Stimulated activated naive CD8-positive, alpha-beta T cell treated with anti-CD3 and anti-CD28 coated beads, Interleukin-15, Interleukin-2, amounts not matched to agents 100 ng/mL and 50 ng/mL, for 24 hours (primary cell): Measurements from ENCODE around the gene SERPINA1.
A peak's percentile ranks its signal among the peaks of the same experiment; 100 is the strongest.

ENCODE experiments used
- H3K27ac Mint-ChIP-seq: one replicate; pipeline ENCODE4 v1.8.0; 2021; ENCODE audit warnings: mild to moderate bottlenecking, mixed read lengths
- H3K27me3 Mint-ChIP-seq: one replicate; pipeline ENCODE4 v1.8.0; 2021; ENCODE audit warnings: mixed read lengths
- H3K36me3 Mint-ChIP-seq: one replicate; pipeline ENCODE4 v1.8.0; 2021; ENCODE audit warnings: low read depth, mixed read lengths
- H3K4me1 Mint-ChIP-seq: one replicate; pipeline ENCODE4 v1.8.0; 2021; ENCODE audit warnings: low read depth, mixed read lengths
- H3K4me3 Mint-ChIP-seq: one replicate; pipeline ENCODE4 v1.8.0; 2021; ENCODE audit warnings: mild to moderate bottlenecking, mixed read lengths
- H3K9me3 Mint-ChIP-seq: one replicate; pipeline ENCODE4 v1.8.0; 2021; ENCODE audit warnings: mixed read lengths

SERPINA1 gene

DNA sequence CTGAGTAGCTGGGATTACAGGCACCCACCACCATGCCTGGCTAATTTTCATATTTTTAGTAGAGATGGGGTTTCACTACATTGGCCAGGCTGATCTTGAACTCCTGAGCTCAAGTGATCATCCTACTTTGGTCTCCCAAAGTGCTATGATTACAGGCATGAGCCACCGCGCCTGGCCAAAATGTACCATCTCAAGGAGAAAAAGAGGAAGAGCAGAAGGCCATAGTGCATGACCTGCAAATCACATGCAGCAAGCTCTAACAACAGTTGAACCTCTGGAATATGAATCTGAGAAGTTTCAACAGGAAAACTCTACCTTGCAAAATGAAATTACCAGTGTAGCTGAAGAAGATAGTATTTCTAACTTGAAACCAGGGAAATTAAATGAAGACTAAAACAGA is 17.1 kb upstream of the SERPINA1 start:
- no peaks in the 10 kb centered on the region for H3K36me3 Mint-ChIP-seq
- peaks cover 8% of the 10 kb centered on the region for H3K27me3 Mint-ChIP-seq
- H3K4me3 Mint-ChIP-seq = no peak overlapping the region
- H3K27ac Mint-ChIP-seq = no peak overlapping the region
- H3K9me3 Mint-ChIP-seq = peaks cover 12% of the 10 kb centered on the region
- no peaks in the 10 kb centered on the region for H3K4me1 Mint-ChIP-seq

DNA sequence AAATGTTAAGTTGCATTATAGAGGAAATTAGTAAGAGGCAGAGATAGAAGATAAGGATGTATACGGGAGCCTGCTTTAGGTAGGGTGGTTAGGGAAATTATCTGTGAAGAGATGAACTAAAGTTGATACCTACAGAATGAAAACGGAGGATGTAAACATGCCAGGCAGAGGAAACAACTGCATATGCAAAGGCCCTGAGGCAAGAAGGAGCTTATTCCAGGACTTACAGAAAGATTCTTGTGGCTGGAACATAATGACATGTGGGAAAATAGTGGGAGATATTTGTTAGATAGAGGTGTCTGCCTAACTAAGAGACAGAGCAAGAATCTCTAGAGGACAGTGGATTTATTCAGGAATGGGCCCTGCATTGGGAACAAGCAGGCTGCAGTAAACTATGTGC is 16.2 kb upstream of the SERPINA1 start:
- Mint-ChIP-seq H3K4me3 (no peak overlapping the region), H3K27ac (no peak overlapping the region), H3K36me3 (no peaks in the 10 kb centered on the region), H3K27me3 (peaks cover 11% of the 10 kb centered on the region), H3K9me3 (peaks cover 5% of the 10 kb centered on the region), H3K4me1 (no peaks in the 10 kb centered on the region)

DNA sequence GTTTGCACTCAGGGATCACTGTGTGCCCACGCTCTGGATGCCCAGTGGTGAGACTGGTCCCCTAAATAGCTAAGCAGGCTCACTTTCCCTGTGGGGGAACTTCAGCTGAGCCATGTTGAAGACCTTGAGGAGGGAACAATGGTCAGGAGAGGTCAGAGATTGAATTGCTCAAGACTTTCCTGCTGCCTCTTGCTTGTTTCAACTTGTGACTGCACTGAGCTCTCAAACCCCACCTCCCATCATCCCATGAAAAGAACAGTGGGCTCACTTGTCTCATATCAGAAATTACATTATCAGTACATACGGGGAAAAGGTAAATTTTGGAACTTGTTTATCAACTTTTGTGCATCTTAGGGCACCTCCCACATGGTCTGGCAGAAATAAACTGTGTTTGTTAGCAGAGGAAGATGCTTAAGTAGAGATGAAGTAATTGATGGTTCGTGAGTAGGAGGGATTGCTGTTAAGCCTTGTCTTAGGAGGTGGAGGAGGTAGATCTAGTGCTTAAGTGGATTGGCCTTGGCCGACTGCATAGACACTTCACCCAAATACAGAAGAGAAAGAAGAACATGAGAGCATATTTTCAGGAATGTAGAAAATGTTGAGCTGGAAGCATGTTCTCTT is 15.0 kb upstream of the SERPINA1 start:
- no peaks in the 10 kb centered on the region for H3K36me3 Mint-ChIP-seq
- H3K27me3 Mint-ChIP-seq = peaks cover 12% of the 10 kb centered on the region
- no peaks in the 10 kb centered on the region for H3K9me3 Mint-ChIP-seq

DNA sequence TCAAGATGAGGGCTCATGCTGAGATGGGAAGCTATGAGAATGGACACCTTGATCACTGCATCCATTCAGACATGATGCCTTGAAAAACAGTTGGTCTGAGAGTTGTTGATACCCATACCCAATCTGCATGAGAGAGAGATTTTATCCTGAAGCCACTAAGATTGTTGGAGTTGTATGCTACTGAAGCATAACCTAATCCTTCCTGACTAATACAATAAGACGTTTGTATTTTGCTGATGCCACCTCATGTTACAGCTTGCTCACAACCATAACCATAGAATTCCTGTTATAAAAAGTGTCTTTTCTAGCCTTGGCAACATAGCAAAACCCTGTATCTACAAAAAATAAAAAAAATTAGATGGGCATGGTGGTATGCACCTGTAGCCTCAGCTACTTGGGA is 12.7 kb upstream of the SERPINA1 start:
- peaks cover 26% of the 10 kb centered on the region for H3K27me3 Mint-ChIP-seq

More for the DNA sequence above, 15.0 kb upstream of the SERPINA1 start:
- Mint-ChIP-seq H3K4me1 (no peaks in the 10 kb centered on the region), H3K27ac (no peak overlapping the region), H3K4me3 (no peak overlapping the region)

DNA sequence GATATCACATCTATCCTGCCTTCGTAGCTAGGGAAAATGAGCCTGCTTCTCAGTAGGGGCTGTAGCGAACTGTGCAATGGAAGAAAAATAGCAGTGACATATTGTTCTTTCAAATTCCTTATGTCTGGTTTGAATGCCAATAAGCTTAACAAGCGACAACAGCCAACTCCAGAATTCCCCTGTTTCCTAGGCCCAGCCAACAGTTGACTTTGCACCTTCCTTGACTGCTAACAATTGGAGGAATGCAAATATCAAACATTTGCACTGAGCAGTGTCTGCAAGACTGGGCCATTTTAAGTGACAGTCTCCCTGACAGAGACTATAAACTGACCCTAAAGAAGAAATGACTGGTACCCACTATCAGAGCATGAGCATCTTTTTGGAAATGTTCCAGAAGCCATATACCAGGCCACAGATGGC is 12.0 kb upstream of the SERPINA1 start:
- no peak overlapping the region for H3K27ac Mint-ChIP-seq
- H3K27me3 Mint-ChIP-seq = peaks cover 32% of the 10 kb centered on the region
- H3K4me3 Mint-ChIP-seq = no peak overlapping the region
- H3K9me3 Mint-ChIP-seq = no peaks in the 10 kb centered on the region
- H3K36me3 Mint-ChIP-seq = no peaks in the 10 kb centered on the region
- peaks cover 3% of the 10 kb centered on the region for H3K4me1 Mint-ChIP-seq

More for the DNA sequence above, 12.7 kb upstream of the SERPINA1 start:
- Mint-ChIP-seq H3K4me3 (no peak overlapping the region), H3K9me3 (no peaks in the 10 kb centered on the region), H3K27ac (no peak overlapping the region), H3K4me1 (no peaks in the 10 kb centered on the region), H3K36me3 (no peaks in the 10 kb centered on the region)

DNA sequence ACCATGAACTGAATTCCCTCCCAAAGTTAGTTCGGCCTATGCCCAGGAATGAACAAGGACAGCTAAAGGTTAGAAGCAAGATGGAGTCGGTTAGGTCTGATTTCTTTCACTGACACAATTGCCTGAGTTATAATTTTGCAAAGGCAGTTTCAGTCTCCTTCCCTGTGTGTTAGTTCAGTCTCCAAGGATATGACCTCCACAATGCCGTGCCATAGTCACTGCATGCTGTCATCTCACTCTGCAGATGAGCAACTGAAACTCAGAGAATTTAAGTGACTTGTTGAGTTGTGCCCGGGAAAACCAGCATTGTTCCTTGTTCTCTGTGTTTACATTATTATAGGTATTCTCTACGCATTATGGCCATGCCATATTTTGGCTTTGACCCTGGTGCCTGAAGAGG is 10.1 kb upstream of the SERPINA1 start:
- no peaks in the 10 kb centered on the region for H3K9me3 Mint-ChIP-seq
- H3K27me3 Mint-ChIP-seq = peaks cover 32% of the 10 kb centered on the region
- no peaks in the 10 kb centered on the region for H3K36me3 Mint-ChIP-seq
- peaks cover 22% of the 10 kb centered on the region for H3K4me1 Mint-ChIP-seq
- no peak overlapping the region for H3K27ac Mint-ChIP-seq
- H3K4me3 Mint-ChIP-seq = no peak overlapping the region

DNA sequence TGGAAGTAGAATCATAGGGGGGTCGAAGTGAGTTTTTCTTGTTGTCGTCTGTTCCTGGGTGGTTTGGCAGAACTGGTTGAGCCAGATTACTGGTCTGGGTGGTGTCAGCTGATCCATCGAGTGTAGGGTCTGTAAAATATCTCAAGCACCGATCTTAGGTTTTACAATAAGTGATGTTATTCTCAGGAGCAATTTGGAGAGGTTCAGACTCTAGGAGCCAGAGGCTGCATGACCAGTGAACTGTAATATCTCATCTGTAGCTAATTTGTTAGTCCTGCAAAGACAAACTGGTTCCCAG is 9.7 kb upstream of the SERPINA1 start:
- Mint-ChIP-seq H3K9me3 (no peaks in the 10 kb centered on the region), H3K27me3 (peaks cover 32% of the 10 kb centered on the region), H3K4me1 (peaks cover 26% of the 10 kb centered on the region), H3K4me3 (no peak overlapping the region), H3K27ac (no peak overlapping the region), H3K36me3 (no peaks in the 10 kb centered on the region)

DNA sequence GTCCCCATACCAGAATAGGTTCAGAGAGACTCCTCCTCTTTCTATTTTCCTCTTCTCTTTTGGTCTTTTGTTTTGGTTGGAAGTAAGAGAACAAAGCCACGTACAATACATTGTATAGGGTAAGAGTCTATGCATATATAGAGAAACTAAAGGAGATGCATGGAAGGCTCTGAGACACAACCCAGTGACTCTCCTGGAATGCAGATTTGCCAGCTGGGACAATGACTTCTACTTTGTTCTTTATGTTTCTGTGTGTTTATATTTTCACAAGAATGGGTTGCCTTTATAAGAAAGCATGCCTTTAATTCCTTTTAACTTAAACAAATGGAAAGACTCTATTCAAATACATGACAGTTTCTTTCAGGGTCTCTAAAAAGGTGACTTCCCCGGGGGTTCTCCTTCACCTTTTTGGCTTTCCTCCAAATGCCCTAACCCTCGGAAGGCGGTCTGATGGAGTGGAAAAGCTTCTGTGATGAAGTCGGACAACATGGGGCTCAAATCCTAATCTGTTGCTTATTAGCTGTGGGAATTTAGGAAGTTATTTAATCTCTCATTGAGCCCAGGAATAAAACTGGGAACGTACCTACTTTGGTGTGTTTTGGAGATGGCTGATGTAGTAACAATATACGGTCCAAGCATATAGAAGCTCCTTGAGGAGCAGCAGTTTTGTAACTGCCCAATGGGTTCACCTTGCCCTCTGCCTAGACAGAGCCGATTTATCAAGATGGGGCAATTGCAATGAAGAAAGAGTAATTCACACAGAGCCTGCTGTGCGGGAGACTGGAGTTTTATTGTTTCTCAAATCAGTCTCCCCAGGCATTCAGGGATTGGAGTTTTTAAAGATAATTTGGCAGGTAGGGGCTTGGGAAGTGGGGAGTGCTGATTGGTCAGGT is 9.1 kb upstream of the SERPINA1 start:
- no peak overlapping the region for H3K27ac Mint-ChIP-seq
- no peaks in the 10 kb centered on the region for H3K36me3 Mint-ChIP-seq
- H3K4me3 Mint-ChIP-seq = no peak overlapping the region
- H3K9me3 Mint-ChIP-seq = no peaks in the 10 kb centered on the region
- peaks cover 32% of the 10 kb centered on the region for H3K27me3 Mint-ChIP-seq
- H3K4me1 Mint-ChIP-seq = peaks cover 32% of the 10 kb centered on the region

DNA sequence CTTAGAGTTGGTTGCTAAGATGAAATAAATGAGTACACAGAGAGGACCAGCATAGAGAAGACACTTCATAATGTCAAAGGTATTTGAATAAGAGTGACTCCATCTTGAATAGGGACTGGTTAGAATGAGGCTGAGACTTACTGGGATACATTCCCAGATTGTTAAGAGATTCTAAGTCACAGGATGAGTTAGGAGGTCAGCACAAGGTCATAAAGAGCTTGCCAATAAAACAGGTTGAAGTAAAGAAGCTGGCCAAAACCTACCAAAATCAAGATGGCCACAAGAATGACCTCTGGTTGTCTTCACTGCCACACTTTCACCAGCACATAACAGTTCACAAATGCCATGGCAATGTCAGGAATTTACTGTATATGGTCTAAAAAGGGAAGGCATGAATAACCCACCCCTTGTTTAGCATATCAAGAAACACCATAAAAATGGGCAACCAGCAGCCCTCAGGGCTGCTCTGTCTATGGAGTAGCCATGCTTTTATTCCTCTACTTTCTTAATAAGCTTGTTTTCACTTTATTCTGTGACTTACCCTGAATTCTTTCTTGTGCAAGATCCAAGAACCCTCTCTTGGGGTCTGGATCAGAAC is 8.3 kb upstream of the SERPINA1 start:
- Mint-ChIP-seq H3K27ac (no peak overlapping the region), H3K27me3 (peaks cover 28% of the 10 kb centered on the region), H3K36me3 (no peaks in the 10 kb centered on the region), H3K4me1 (peaks cover 40% of the 10 kb centered on the region), H3K9me3 (no peaks in the 10 kb centered on the region), H3K4me3 (no peak overlapping the region)

DNA sequence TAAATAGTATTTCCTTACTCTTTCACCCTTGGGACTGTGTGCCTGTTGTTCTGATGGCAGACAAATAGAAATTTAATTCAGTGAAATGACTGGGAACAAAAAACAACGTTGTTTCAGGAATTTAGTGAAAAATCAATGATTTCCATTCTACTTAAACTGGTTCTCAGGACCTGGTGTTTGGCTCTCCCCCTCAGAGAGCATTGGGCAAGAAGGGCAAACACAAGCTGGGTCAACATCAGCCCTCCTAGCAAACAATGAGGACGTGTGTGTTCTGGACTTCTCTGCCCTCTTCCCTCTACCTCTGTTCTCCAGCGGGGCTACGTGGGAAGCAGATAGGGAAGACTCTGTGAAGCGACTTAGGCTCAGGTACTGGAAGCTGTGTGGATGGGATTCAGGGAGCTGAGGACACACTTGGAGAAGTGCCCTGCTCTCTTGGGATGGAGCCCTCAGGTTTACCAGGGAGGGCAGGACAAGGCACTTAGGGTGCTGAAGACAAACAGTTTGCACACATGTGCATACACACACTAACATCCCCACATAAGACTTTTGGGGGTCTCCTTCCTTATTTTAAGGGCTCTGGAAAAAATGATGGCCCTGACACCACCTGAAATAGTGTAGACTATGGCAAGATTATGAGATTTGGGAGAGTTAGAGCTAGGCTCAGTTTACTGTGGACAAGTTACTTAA is 7.6 kb upstream of the SERPINA1 start:
- no peaks in the 10 kb centered on the region for H3K9me3 Mint-ChIP-seq
- H3K27me3 Mint-ChIP-seq = peaks cover 28% of the 10 kb centered on the region
- peaks cover 46% of the 10 kb centered on the region for H3K4me1 Mint-ChIP-seq
- no peak overlapping the region for H3K4me3 Mint-ChIP-seq
- no peaks in the 10 kb centered on the region for H3K36me3 Mint-ChIP-seq
- H3K27ac Mint-ChIP-seq = no peak overlapping the region

DNA sequence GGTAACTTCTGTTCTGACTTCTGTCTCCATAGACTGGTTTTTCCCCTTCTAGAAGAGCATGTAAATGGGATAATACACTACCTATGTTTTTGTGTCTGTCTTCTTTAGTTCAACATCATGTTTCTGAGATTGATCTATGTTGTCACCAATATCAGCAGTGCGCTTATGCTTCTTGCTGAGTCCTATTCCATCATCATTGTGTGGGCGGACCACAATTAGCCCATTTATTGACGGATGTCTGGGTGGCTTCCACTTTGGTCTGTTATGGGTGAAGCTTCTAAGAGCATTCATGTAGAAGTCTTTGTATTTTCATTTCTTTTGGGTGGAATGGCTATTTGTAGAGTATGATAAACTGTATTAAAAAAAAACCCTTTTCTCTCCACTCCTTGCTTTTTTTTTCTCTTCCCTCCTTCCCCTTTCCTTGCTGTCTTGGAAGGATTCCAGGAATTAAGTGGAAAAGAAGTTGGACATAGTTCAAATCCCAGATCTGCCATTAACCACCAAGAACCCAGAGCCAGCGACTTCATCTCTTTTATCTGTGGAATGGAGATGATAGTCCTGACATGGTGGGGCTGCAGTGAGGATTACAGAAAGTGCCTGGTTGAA is 7.0 kb upstream of the SERPINA1 start:
- H3K27ac Mint-ChIP-seq = peak overlapping the region; percentile 87
- H3K9me3 Mint-ChIP-seq = no peaks in the 10 kb centered on the region
- no peak overlapping the region for H3K4me3 Mint-ChIP-seq
- H3K27me3 Mint-ChIP-seq = peaks cover 28% of the 10 kb centered on the region
- H3K36me3 Mint-ChIP-seq = no peaks in the 10 kb centered on the region
- H3K4me1 Mint-ChIP-seq = peaks cover 49% of the 10 kb centered on the region

DNA sequence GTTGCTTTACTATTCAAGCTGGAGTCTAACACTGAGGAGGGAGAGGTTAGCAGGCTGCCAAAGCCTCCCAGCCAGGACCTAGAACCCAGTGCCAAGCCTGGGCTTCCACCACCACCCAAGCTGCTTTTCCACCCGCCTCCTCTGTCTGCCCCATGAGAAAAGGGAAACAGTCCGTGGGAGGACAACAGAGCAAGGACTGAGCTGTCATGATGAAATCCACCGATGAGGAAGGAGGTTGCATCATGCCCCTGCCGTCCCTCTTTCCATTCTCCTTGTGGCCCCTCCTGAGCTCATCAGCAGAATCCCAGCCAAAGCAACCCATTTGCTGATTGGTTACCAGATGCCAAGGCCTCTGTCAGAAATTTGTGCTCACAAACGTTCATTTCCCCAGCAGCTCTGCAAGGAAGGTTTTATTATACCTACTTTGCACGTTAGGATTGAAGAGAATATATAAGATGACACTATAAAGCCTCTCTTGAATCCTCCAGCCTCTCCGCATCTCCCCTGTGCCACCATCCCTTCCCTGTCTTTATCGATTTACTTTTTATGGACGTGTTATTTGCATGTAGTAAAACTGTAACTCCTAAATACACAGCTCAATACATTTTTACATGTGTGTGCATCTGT is 6.3 kb upstream of the SERPINA1 start:
- Mint-ChIP-seq H3K27me3 (peaks cover 26% of the 10 kb centered on the region), H3K36me3 (no peaks in the 10 kb centered on the region), H3K4me3 (no peak overlapping the region), H3K4me1 (peaks cover 49% of the 10 kb centered on the region), H3K9me3 (no peaks in the 10 kb centered on the region), H3K27ac (peak overlapping the region; percentile 87)

DNA sequence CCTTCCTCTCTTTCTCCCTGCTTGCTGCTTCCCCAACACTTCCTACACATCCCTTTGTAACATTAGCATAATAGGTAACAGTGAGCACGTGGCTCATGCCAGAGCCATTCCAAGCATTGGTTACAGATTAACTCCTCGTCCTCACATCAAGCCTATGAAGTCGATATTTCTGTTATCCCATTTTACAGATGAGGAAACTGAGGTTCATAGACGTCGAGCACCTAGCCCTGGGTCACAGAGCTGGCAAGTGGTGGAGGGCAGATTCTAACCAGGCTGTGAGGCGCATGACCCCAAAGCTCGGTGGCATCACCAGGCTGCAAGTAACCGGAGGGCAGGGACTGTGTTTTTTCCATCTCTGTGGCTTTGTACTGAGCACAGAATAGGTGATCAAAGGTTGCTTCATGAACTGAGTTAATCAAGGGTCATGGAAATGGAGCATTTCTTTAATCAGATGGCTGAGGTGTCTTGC is 5.7 kb upstream of the SERPINA1 start:
- Mint-ChIP-seq H3K36me3 (no peaks in the 10 kb centered on the region), H3K4me1 (peaks cover 49% of the 10 kb centered on the region), H3K27me3 (peaks cover 24% of the 10 kb centered on the region), H3K9me3 (no peaks in the 10 kb centered on the region), H3K4me3 (no peak overlapping the region), H3K27ac (peak overlapping the region; percentile 87)

DNA sequence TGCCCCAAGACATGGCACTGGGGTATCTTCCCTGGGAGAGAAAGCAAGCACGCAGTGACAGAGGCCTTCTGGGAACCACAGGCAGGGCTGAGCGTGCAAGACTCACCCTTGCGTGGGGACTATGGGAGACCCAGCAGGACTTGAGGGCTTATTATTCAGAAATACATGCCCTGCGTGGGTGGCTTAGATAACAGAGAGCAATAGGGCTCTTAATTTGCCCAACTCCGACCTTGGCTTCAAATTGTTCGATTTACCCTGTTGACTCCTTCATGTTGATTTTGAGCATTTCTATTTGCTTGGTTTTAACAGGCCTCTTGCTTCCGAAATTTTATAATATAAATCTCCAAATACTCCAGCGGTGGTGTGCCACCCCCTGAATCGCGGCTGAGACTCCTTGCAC is 5.1 kb upstream of the SERPINA1 start:
- Mint-ChIP-seq H3K9me3 (no peaks in the 10 kb centered on the region), H3K27me3 (peaks cover 20% of the 10 kb centered on the region), H3K27ac (peak overlapping the region; percentile 87), H3K36me3 (no peaks in the 10 kb centered on the region), H3K4me3 (no peak overlapping the region), H3K4me1 (peaks cover 49% of the 10 kb centered on the region)
